Keratinocyte (primary cell): ENCODE data around the gene USHBP1.

Experiments
- CTCF ChIP-seq, 3 experiments: IDR thresholded peaks in 1 of 3; conservative IDR thresholded peaks in 1 of 3; optimal IDR thresholded peaks in 1 of 3; 2 replicates in 2 of 3; 3 replicates in 1 of 3; pipeline versions ENCODE3 to v1.5.1; 2011; ENCODE audit warnings: low read length in 3 of 3, mild to moderate bottlenecking in 3 of 3, moderate library complexity in 2 of 3, control low read depth in 1 of 3, inconsistent platforms in 1 of 3; ENCODE audit not compliant: insufficient read depth in 2 of 3; ENCODE audit errors: extremely low read depth in 1 of 3
- EZH2 ChIP-seq: IDR thresholded peaks from one replicate; pipeline ENCODE4 v1.6.1; 2012; ENCODE audit warnings: inconsistent platforms, mild to moderate bottlenecking, low read length, moderate library complexity

GRCh38 chr19:17213334-17213733 is 51.2 kb downstream of the USHBP1 start:
- no peak for TF ChIP-seq CTCF (optimal IDR thresholded peaks at IDR 0.05 in 1 of 3, IDR thresholded peaks at IDR 0.05 in 1 of 3, conservative IDR thresholded peaks at IDR 0.05 in 1 of 3; ENCODE audit: extremely low read depth in 1 of 3, insufficient read depth in 2 of 3, low read length in 3 of 3)
- no peak for TF ChIP-seq EZH2
